ENCODE data around the gene GLDN. TPM values are rescaled to one million over a fixed set of nuclear protein-coding genes. Genes with fewer than 3 reads are reported as not detected.

The GLDN gene
- total and polyA plus RNA-seq, 10 of the 15 experiments (the other 5 are each of a cell fraction or from before 2014, with no cell fraction given): 0.13 TPM; not detected in 9

GRCh38 chr15:51386029-51386428 lies 44.6 kb downstream of the GLDN start:
- FAIRE-seq (no peak), ATAC-seq (no peak), DNase-seq (ENCODE audit: low read depth, low spot score) (no peak)
- Histone ChIP-seq H3K4me3 (no peak overlapping the region), H3K79me2 (ENCODE audit: control insufficient read depth, insufficient read depth, low read length) (no peaks in the 10 kb centered on the region), H3K9me3 (replicated peaks; ENCODE audit: control insufficient read depth, insufficient read depth, low read length) (no peaks in the 10 kb centered on the region), H4K20me1 (ENCODE audit: control insufficient read depth, insufficient read depth) (no peaks in the 10 kb centered on the region), H3K9ac (ENCODE audit: control insufficient read depth, insufficient read depth, low read length) (no peak overlapping the region), H3K4me1 (ENCODE audit: control insufficient read depth, insufficient read depth, low read length) (no peaks in the 10 kb centered on the region), H2AFZ (ENCODE audit: control insufficient read depth, low read depth, low read length) (no peak overlapping the region), H3K36me3 (ENCODE audit: control insufficient read depth in 2 of 2, insufficient read depth in 2 of 2, low read length in 1 of 2) (no peaks in the 10 kb centered on the region), H3K27me3 (replicated peaks in 1 of 2; ENCODE audit: control insufficient read depth in 2 of 2, insufficient read depth in 2 of 2, low read length in 1 of 2) (peaks cover 0 to 3% of the 10 kb centered on the region in 2 experiments; a peak in 2 of 4 replicates), H3K4me2 (ENCODE audit: control insufficient read depth, insufficient read depth) (no peak overlapping the region), H3K27ac (ENCODE audit: control insufficient read depth, insufficient read depth) (no peak overlapping the region)
- CTCF ChIA-PET: no interaction called here
- POLR2A ChIA-PET: no interaction called here
- SMC1A ChIA-PET (ENCODE audit: uncharacterized antibody, unreplicated experiment): no interaction called here
- 8% methylated on average over 8 of the region's 8 CpGs for WGBS (ENCODE audit: insufficient coverage, insufficient replicate concordance, low lambda C conversion rate, missing lambda C conversion rate)
- RAD21 ChIA-PET (ENCODE audit: unreplicated experiment): no interaction called here
- BruUV-seq (replicated peaks): no TSS peak
- intact Hi-C loops (cut with micrococcal nuclease; ENCODE audit: unreplicated experiment): loop anchor here (10.0 kb wide), 1 partner anchor 109 kb away; no protein-coding TSS in a partner anchor
- TF ChIP-seq MLLT1 (IDR thresholded peaks at IDR 0.05) (no peak), POLR2A (IDR thresholded peaks at IDR 0.05; ENCODE audit: low read depth, low read length) (no peak), SUPT20H (IDR thresholded peaks at IDR 0.05; ENCODE audit: borderline replicate concordance, control insufficient read depth, low read depth, low read length) (no peak), RB1 (IDR thresholded peaks at IDR 0.05; ENCODE audit: borderline replicate concordance) (no peak), SUZ12 (IDR thresholded peaks at IDR 0.05; ENCODE audit: unreplicated experiment) (no peak), FOS (IDR thresholded peaks at IDR 0.05; ENCODE audit: borderline replicate concordance, extremely low read depth, insufficient read length) (no peak), TCF3 (IDR thresholded peaks at IDR 0.05; ENCODE audit: borderline replicate concordance, insufficient read depth, low read depth, low read length) (no peak), MAX (IDR thresholded peaks at IDR 0.05; ENCODE audit: low read depth, low read length) (no peak), TCF7 (IDR thresholded peaks at IDR 0.05; ENCODE audit: borderline replicate concordance) (no peak), PKNOX1 (IDR thresholded peaks at IDR 0.05) (no peak), BCL11A (IDR thresholded peaks at IDR 0.05; ENCODE audit: low read depth, low read length) (no peak)
- in situ Hi-C loops (cut with MboI): no loop called here
